GM12878 (cell line): ENCODE data around the gene NAALADL1. TPM values are rescaled to one million over a fixed set of nuclear protein-coding genes. Genes with fewer than 3 reads are reported as not detected.

ENCODE experiments used
- ASH2L ChIP-seq: fragments of 300-600, 200-600 bp; sonication (generic); IDR thresholded peaks from 2 replicates; pipeline ENCODE4 v1.6.1; 2017; ENCODE audit warnings: low read depth, mild to moderate bottlenecking, borderline replicate concordance
- EZH2 ChIP-seq: IDR thresholded peaks from 2 replicates; pipeline ENCODE4 v1.6.1; 2012; ENCODE audit warnings: low read depth, mild to moderate bottlenecking, control low read depth, inconsistent platforms, low read length, borderline replicate concordance; ENCODE audit not compliant: control insufficient read depth
- HSF1 ChIP-seq: fragments of 150-350 bp; IDR thresholded peaks from 2 replicates; pipeline ENCODE4 v1.6.1; 2014; ENCODE audit warnings: mild to moderate bottlenecking, low read depth, low read length
- KDM1A ChIP-seq: fragments of 200-600 bp; sonication (generic); IDR thresholded peaks from 2 replicates; pipeline ENCODE4 v1.6.1; 2016; ENCODE audit warnings: borderline replicate concordance
- MEF2B ChIP-seq: fragments of 450-650 bp; IDR thresholded peaks from 2 replicates; pipeline ENCODE4 v1.6.1; 2018; ENCODE audit warnings: mild to moderate bottlenecking, moderate library complexity; ENCODE audit not compliant: partially characterized antibody, poor library complexity, severe bottlenecking
- NFYB ChIP-seq: IDR thresholded peaks from 2 replicates; pipeline ENCODE4 v1.6.1; 2011; ENCODE audit warnings: low read depth, mild to moderate bottlenecking, low read length, improper control_type of control experiment, moderate library complexity; ENCODE audit not compliant: insufficient read depth
- NKRF ChIP-seq: fragments of 450-650 bp; conservative IDR thresholded peaks from 2 replicates; pipeline ENCODE4 v1.6.1; 2017; ENCODE audit warnings: mild to moderate bottlenecking, moderate library complexity
- NR2F1 ChIP-seq: fragments of 450-650 bp; conservative IDR thresholded peaks from 2 replicates; pipeline ENCODE4 v1.6.1; 2017; ENCODE audit warnings: mild to moderate bottlenecking
- PAX8 ChIP-seq: fragments of 450-650 bp; IDR thresholded peaks from 2 replicates; pipeline ENCODE4 v1.6.1; 2017; ENCODE audit warnings: mild to moderate bottlenecking, moderate library complexity
- POLR2AphosphoS2 ChIP-seq: IDR thresholded peaks from 2 replicates; pipeline ENCODE4 v1.6.1; 2011; ENCODE audit warnings: low read depth, mild to moderate bottlenecking, low read length, improper control_type of control experiment, moderate library complexity
- RFX5 ChIP-seq: IDR thresholded peaks from 2 replicates; pipeline ENCODE4 v1.6.1; 2011; ENCODE audit warnings: low read depth, low read length, improper control_type of control experiment
- SMAD1 ChIP-seq: fragments of 450-650 bp; IDR thresholded peaks from 2 replicates; pipeline ENCODE4 v1.6.1; 2018; ENCODE audit warnings: mild to moderate bottlenecking, low read depth; ENCODE audit not compliant: partially characterized antibody
- SMC3 ChIP-seq: IDR thresholded peaks from 2 replicates; pipeline ENCODE4 v1.6.1; 2011; ENCODE audit warnings: low read length, improper control_type of control experiment, borderline replicate concordance
- SUZ12 ChIP-seq: fragments of 200-600 bp; sonication (generic); IDR thresholded peaks from one replicate; pipeline ENCODE4 v1.6.1; 2018; ENCODE audit warnings: antibody characterized with exemption, mild to moderate bottlenecking; ENCODE audit not compliant: unreplicated experiment
- TBL1XR1 ChIP-seq: IDR thresholded peaks from 2 replicates; pipeline ENCODE4 v1.6.1; 2012; ENCODE audit warnings: low read depth, low read length, improper control_type of control experiment
- ZBTB11 ChIP-seq: fragments of 450-650 bp; formaldehyde crosslinking; IDR thresholded peaks from 2 replicates; pipeline ENCODE4 v1.5.0; 2022; ENCODE audit warnings: mild to moderate bottlenecking, missing genetic modification characterization
- ZBTB40 ChIP-seq: fragments of 450-650 bp; IDR thresholded peaks from 2 replicates; pipeline ENCODE4 v1.6.1; 2016; ENCODE audit warnings: mild to moderate bottlenecking, moderate library complexity, borderline replicate concordance
- ZNF622 ChIP-seq: fragments of 450-650 bp; IDR thresholded peaks from 2 replicates; pipeline ENCODE4 v1.6.1; 2017; ENCODE audit warnings: mild to moderate bottlenecking, inconsistent platforms
- polyA plus RNA-seq, 11 experiments: library from polyadenylated mRNA; depleted of rRNA in 4 of 11; unstranded in 6 of 11; stranded (reverse) in 5 of 11; fragments of >200 nt; fragmentation: Nextera tagmentation in 4 of 11; fragmentation: Illumina TruSeq in 1 of 11; extraction: Ambion mirVana in 4 of 11; extraction: Trizol in 1 of 11; gene quantifications; 1 replicate in 1 of 11; 2 replicates in 10 of 11; pipeline versions ENCODE4 v1.2.1 to v1.2.3, GENCODE V29; 2011 to 2016; ENCODE audit warnings: inconsistent platforms in 2 of 11, missing spikeins in 2 of 11, low read depth in 1 of 11
- total RNA-seq, 4 experiments: library from RNA; depleted of rRNA in 3 of 4; stranded (reverse); fragments of >200 nt in 3 of 4; fragmentation: Illumina TruSeq in 1 of 4; extraction: Trizol in 1 of 4; gene quantifications; 2 replicates each; pipeline versions ENCODE4 v1.2.1 to v1.2.3, GENCODE V29; 2013 to 2021

The NAALADL1 gene
- total and polyA plus RNA-seq, 10 of the 15 experiments (the other 5 are each of a cell fraction or from before 2014, with no cell fraction given) = 0.77 to 5.5 (median 1.5) TPM

- TF ChIP-seq NKRF = no peak; the same call in 1 of the 2 replicates
- TF ChIP-seq ASH2L = no peak
- TF ChIP-seq POLR2AphosphoS2 = no peak
- TF ChIP-seq EZH2 = no peak
- TF ChIP-seq NR2F1 = no peak
- no peak for TF ChIP-seq TBL1XR1
- peak; percentile 80 for TF ChIP-seq SMC3
- TF ChIP-seq ZBTB40 = no peak; the same call in 1 of the 2 replicates
- TF ChIP-seq ZBTB11 (CRISPR knock-in tag) = no peak
- no peak for TF ChIP-seq NFYB
- TF ChIP-seq ZNF622 = no peak
- no peak for TF ChIP-seq MEF2B
- TF ChIP-seq SUZ12 = no peak
- TF ChIP-seq HSF1 = no peak; the same call in 1 of the 2 replicates
- no peak for TF ChIP-seq SMAD1
- no peak for TF ChIP-seq KDM1A
- TF ChIP-seq RFX5 = 0 out of 2 replicates have a peak, but pooled peaks have one; percentile 5
- TF ChIP-seq PAX8 = no peak
Measured at GRCh38 chr11:65013130-65013887, 45.0 kb downstream of the NAALADL1 start (continued).
